GM12872 (cell line): ENCODE measurements around the gene CNOT4.
A peak's percentile ranks its signal among the peaks of the same experiment; 100 is the strongest.

Experiments used
- CTCF ChIP-seq: IDR thresholded peaks from 3 replicates; pipeline ENCODE4 v1.5.1; 2011; ENCODE audit warnings: low read depth, mild to moderate bottlenecking, low read length, moderate library complexity; ENCODE audit not compliant: insufficient read depth

CNOT4 gene

DNA sequence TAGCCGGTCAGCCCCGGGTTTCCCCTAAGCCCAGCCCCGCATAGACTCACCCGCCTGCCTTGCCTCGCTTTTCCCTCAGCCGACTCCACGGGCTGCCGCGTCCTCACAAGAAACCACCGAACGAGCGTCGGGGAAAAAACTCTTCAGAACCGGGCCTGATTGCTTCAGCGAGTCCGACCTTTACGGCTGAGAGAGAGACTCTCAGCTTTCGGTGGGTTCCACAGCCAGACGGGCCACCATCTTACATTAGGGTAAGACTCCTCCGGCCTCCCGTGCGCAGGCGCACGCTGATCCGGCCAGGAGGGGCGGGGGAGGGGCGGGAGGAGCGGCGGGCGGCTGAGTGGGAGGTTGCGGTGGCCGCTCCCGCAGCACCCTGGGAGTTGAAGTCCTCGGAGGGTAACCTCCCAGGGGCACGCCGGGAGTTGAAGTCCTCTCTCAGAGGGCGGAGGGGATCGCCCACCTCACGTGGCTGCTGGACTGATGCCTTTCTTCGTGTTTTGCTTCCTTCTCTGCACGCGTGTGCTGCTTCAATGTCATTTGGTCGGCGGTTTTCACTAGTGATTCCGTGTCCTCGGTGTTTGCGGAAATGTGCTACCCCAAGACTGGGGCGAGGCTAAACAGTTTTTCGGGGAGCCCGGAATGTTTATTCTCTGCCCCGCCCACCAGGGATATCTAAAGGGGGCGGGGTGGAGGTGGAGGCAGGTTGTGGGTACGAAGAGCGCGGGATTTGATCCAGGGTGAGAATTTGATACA lies at the start of gene CNOT4:
Gene CNOT4 (minus strand): TSS at position 264 of the 753 bp plus-strand sequence. CDS start 71,771 bp downstream, outside the sequence.
- no peak for TF ChIP-seq CTCF

GRCh38 chr7:135558881-135559280 lies 49.0 kb upstream of the CNOT4 start:
- no peak for TF ChIP-seq CTCF

DNA sequence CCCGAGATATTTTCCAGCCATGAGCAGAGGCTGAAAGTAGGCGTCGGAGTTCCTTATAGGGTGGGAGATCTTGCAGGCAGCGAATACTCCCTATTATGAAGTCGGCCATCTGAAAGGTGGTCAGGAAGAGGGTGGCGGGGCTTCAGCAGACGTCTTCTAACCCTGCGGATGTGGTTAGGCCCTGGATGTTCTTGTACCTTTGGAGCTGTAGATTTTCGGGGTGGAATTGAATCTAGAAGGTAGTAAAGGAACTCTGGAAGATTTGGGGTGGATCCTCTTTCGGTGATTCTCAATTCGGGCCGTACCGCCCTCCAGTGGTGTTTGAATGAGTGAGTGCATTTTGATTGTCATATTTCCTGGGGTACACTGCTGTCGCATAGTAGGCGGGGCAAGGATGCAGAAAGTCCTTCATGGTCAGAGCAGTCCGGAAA lies 48.5 kb upstream of the CNOT4 start:
- peak; percentile 65 for TF ChIP-seq CTCF

DNA sequence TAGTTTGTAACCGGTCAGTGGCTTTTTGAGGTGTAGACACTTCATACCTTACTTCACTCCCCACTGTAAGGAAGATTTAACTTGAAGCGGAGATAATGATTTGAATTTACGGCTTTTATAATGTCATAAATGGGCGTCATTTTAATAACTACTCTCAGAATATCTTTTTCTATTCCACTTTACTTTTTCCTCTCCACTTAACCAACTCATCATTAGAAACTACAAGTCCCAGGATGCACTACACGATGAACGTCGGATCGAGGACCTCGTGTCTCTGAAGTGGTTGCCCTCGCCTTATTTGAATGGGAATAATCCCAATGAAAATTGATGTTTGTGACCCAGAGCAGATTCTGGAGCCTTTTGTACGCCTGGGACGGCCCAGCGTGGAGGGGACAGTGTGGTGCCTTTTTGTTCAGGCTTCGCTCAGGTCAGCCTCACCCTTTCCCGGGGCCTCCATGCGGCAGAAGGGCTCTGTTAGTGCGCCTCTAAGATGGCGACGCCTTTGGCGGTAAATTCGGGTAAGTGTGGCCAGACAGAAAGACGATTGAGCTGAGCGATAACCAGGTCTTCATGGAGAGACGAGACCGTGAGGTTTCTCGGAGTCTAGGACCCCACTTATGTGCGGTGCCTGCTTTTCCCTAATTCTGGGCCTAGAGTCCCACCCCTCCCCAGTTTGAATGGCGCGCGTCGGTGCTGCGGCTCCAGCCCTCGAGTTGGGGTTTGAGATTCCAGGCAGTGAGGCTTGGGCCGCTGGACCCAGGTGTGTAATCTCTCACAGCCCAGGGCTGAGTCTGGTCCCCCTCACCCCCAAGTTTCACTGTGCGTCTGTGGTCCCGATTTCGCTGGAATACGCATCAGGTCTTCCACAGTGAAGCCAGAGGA lies 47.8 kb upstream of the CNOT4 start, which contains the start of gene NUP205:
Gene NUP205 (plus strand): TSS at position 463 of the 882 bp plus-strand sequence. CDS start 28 bp downstream, at position 491.
- TF ChIP-seq CTCF = no peak

GRCh38 chr7:135553346-135553745 lies 43.4 kb upstream of the CNOT4 start:
- TF ChIP-seq CTCF = no peak

DNA sequence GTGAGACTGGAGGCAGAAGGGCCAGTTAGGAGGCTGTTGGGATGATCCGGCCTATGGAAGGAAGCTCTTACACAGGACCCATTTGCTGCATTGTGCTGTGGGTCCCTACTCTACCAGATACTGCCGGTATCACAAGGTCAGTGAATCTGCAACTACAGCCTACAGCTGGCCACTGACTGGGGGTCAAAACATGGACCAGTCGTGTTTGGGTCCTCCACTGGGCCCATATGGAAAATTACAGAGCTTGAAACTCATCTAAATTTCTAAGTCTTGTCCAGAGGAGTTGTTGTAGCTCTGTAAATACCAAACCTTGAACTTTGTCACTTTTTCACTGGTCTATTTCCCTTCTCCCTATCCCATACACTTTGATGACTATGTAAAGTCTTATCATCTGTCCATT lies 42.2 kb upstream of the CNOT4 start:
- TF ChIP-seq CTCF = no peak

GRCh38 chr7:135550196-135550595 lies 40.3 kb upstream of the CNOT4 start:
- no peak for TF ChIP-seq CTCF
